PFSK-1 (cell line): ENCODE measurements around the gene CLN6.

Source experiments
- FOXP2 ChIP-seq: optimal IDR thresholded peaks from 2 replicates; pipeline ENCODE3; 2011; ENCODE audit warnings: borderline replicate concordance, control low read depth, inconsistent platforms; ENCODE audit not compliant: insufficient read depth; ENCODE audit errors: extremely low read length, extremely low read depth
- POLR2AphosphoS5 ChIP-seq: IDR thresholded peaks from 2 replicates; pipeline ENCODE4 v1.6.1; 2012; ENCODE audit warnings: low read depth, mild to moderate bottlenecking, control low read depth, low read length, moderate library complexity
- SIN3A ChIP-seq: IDR thresholded peaks from 2 replicates; pipeline ENCODE4 v1.6.1; 2012; ENCODE audit warnings: mild to moderate bottlenecking, low read length, moderate library complexity, borderline replicate concordance; ENCODE audit not compliant: insufficient read depth
- TAF1 ChIP-seq: IDR thresholded peaks from 2 replicates; pipeline ENCODE4 v1.6.1; 2012; ENCODE audit warnings: low read length, control low read depth, borderline replicate concordance; ENCODE audit not compliant: insufficient read depth
- TF ChIP-seq, protein P1 (sequence below), 2 experiments: IDR thresholded peaks; 2 replicates each; pipeline versions ENCODE4 v1.6.1 to v1.8.0; 2011 to 2012; ENCODE audit warnings: low read depth in 2 of 2, low read length in 2 of 2, control low read depth in 1 of 2, inconsistent platforms in 1 of 2, mild to moderate bottlenecking in 1 of 2, moderate library complexity in 1 of 2; ENCODE audit not compliant: insufficient read depth in 1 of 2

Gene CLN6

DNA sequence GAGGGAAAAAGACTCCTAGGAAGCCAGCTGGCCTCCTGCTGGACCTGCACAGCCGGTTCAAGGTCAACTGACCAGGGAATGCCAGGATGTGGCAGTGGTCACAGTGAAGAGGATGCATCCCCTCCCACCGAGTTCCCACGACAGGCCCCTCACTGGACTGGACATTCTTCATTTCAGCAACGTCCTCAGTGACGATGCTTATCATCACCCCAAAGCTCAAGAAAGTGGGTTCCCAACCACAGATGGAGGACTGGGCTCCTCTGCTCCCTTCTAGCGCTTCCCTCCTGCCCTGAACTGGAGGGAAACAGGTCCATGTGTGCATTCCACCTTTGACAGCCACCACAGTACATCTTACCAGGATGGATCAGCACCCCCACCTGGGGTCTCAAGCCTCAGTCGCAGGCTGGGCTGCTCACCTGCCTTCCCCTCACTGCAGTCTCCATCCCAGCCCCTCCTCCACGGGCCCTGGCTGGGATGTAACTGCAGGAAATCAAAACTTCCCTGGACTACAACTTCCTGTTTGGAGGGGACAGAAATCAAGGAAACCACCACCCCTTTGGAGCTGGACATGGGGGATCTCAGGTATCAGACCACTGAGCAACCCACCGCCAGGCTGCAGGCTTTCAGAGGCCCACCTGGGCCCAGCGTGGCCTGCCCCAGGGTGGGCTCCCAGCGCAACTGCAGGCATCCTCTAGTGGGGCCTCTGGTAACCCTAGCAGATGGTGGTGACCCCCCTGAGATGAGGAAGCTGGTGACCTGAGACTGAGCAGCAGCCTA, 31.7 kb downstream of the CLN6 start:
- TF ChIP-seq FOXP2 (no peak), SIN3A (no peak), POLR2AphosphoS5 (no peak), TAF1 (no peak)
- TF ChIP-seq, protein P1, sequence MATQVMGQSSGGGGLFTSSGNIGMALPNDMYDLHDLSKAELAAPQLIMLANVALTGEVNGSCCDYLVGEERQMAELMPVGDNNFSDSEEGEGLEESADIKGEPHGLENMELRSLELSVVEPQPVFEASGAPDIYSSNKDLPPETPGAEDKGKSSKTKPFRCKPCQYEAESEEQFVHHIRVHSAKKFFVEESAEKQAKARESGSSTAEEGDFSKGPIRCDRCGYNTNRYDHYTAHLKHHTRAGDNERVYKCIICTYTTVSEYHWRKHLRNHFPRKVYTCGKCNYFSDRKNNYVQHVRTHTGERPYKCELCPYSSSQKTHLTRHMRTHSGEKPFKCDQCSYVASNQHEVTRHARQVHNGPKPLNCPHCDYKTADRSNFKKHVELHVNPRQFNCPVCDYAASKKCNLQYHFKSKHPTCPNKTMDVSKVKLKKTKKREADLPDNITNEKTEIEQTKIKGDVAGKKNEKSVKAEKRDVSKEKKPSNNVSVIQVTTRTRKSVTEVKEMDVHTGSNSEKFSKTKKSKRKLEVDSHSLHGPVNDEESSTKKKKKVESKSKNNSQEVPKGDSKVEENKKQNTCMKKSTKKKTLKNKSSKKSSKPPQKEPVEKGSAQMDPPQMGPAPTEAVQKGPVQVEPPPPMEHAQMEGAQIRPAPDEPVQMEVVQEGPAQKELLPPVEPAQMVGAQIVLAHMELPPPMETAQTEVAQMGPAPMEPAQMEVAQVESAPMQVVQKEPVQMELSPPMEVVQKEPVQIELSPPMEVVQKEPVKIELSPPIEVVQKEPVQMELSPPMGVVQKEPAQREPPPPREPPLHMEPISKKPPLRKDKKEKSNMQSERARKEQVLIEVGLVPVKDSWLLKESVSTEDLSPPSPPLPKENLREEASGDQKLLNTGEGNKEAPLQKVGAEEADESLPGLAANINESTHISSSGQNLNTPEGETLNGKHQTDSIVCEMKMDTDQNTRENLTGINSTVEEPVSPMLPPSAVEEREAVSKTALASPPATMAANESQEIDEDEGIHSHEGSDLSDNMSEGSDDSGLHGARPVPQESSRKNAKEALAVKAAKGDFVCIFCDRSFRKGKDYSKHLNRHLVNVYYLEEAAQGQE (IDR thresholded peaks at IDR 0.05; ENCODE audit: insufficient read depth in 1 of 2, low read depth in 2 of 2, low read length in 2 of 2) = no peak

DNA sequence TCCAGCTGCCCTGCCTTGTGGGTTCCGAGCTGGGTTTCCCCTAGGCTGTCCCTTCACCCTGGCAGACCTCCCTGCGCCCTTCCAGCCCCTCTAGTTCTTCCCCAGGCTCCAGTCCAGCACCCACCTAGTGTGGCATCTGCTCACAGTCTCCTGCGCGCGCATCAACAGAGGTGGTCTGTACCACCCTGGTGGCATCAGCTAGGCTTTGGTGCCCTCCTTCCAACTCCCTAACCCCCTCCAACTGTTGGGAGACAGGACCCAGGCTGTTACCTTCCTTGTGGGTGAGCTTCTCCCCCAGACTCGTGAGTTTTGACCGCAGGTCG, 32.4 kb downstream of the CLN6 start:
- TF ChIP-seq POLR2AphosphoS5 = no peak
- no peak for TF ChIP-seq TAF1
- TF ChIP-seq SIN3A = no peak
- TF ChIP-seq, protein P1 (IDR thresholded peaks at IDR 0.05; ENCODE audit: insufficient read depth in 1 of 2, low read depth in 2 of 2, low read length in 2 of 2) = no peak
- TF ChIP-seq FOXP2 = no peak

DNA sequence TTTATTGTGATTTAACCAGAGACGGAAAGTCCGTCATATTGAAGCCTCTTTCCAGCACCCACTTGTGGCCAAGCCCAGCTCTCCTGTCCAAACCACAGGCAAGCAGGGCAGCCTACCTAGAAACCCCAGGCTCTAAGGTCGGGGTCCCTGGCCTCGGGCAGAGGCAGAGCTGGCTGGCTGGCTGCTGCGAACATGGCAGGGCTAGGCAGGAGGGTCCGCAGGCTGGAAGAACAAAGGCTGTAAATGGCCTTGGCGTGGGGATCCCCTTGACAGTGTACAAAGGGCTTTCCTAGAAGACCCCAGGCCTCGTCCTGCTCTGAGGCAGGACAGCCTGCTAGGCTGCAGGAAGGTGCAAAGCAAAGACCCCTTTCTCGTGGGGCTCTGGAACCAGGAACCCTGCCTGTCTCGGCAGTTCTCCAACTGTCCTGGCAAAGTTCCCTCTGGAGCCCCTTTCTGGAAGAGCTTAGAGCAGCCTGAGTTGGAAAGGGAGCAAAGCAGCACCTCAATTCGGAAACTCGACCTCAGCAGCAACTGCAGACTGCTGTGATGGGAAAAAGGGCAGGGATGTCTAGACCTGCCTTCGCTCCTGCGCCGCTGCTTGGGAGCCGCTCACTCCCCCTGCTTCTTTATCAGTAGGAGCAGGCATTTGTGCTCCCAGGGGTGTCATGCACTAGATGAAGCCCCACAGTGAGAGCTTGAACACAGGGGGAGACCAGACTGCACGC, 32.9 kb downstream of the CLN6 start:
- TF ChIP-seq, protein P1 (IDR thresholded peaks at IDR 0.05; ENCODE audit: insufficient read depth in 1 of 2, low read depth in 2 of 2, low read length in 2 of 2) = no peak
- TF ChIP-seq TAF1 (no peak), POLR2AphosphoS5 (no peak), SIN3A (no peak), FOXP2 (no peak)

DNA sequence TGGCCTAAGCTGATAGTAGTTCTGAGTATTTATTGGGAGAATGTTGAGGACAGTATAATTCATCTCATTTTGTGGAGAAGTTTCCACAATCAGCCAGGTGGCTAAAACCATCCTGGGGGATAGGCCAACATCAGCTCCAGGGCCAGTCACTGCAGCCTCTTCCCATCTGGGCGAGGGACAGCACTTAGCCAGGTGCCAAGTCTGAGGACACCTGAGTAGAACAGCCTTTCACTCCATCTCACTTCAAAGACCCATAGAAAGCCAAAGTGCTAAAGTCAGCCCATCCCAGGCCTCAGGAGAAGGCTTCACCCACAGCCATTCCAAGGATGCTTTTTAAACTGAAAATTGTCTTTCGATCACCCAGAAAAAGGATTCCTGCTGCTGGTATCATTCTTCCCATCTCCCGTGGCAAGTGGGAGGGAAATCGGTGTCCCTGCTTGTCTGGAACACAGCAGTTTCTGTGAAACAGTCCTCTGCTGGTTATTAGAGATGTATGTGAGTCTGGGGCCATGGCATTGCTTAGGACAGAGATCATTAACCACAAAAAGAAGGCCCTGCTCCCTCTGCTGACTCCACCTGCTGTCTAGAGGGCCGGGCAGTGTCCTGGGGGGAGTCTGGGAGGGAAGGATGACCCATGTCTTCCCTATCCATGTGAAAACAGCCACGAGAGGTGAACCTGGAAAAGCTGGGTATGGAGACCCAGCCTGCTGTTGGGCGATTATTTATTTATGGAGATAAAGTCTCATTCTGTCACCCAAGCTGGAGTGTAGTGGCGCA, 34.0 kb downstream of the CLN6 start:
- TF ChIP-seq TAF1 = no peak
- no peak for TF ChIP-seq FOXP2
- TF ChIP-seq POLR2AphosphoS5 = no peak
- TF ChIP-seq SIN3A = no peak
- TF ChIP-seq, protein P1 (IDR thresholded peaks at IDR 0.05; ENCODE audit: insufficient read depth in 1 of 2, low read depth in 2 of 2, low read length in 2 of 2) = no peak
